Left hindlimb (tissue), 1 donor: ENCODE data around the gene ADAMTS4.
"Not testable (repeated sequence)": the region's sequence is repeated elsewhere in the genome, so short reads cannot be mapped to it uniquely, and the experiment has no call there.

Experiments used
- DNase-seq: peaks from one replicate; pipeline ENCODE4 v3.0.0-alpha.2; 2018

The ADAMTS4 gene, protein sequence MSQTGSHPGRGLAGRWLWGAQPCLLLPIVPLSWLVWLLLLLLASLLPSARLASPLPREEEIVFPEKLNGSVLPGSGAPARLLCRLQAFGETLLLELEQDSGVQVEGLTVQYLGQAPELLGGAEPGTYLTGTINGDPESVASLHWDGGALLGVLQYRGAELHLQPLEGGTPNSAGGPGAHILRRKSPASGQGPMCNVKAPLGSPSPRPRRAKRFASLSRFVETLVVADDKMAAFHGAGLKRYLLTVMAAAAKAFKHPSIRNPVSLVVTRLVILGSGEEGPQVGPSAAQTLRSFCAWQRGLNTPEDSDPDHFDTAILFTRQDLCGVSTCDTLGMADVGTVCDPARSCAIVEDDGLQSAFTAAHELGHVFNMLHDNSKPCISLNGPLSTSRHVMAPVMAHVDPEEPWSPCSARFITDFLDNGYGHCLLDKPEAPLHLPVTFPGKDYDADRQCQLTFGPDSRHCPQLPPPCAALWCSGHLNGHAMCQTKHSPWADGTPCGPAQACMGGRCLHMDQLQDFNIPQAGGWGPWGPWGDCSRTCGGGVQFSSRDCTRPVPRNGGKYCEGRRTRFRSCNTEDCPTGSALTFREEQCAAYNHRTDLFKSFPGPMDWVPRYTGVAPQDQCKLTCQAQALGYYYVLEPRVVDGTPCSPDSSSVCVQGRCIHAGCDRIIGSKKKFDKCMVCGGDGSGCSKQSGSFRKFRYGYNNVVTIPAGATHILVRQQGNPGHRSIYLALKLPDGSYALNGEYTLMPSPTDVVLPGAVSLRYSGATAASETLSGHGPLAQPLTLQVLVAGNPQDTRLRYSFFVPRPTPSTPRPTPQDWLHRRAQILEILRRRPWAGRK

DNA sequence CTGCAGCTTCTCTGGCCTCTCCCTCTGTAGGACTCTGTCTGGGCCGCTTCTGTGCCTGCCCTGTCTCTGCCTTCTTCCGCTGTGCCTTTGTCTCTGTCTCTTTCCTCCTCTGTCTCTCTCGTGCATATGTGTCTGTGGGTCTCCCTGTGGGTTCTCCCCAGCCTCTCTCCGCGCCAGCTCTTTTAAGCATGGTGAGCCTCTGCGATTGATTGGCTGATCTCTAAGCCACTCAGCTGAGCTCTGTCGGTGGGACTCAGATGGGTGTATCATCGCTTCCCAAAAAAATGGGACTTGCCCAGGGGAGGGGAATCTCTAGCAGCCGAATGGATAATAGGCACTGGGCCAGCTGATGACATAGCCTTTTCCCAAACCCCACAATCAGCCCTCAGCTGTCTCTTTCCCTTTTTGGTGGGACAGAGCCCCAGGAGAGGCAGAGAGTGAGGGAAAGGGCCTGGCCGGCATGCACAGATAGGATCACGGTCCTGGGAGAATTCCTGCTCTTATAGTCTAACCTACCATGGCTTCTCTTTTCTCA lies at the start of gene ADAMTS4:
Gene ADAMTS4, minus strand, starts transcription at position 158 of the 535 bp plus-strand sequence. CDS start 427 bp downstream, outside the sequence.
- peak; percentile 87 for DNase-seq

DNA sequence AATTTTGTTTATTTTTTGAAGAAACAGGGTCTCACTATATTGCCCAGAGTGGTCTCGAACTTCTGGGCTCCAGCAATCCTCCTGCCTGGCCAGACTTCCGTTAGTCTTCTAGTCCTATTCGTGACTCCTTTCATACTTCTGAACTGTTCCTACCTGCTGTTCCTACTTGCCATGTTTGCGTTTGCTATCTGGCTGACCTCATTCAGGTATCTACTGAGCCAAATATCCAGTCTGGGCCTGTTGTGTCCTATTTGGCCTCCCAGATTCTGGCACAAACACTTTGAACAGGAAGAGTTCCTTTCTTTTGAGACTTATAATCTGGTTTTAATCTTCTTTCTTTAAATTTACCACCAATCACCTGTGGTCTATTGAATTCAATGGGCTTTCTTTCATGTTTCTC lies 46.0 kb upstream of the ADAMTS4 start:
- no peak for DNase-seq

DNA sequence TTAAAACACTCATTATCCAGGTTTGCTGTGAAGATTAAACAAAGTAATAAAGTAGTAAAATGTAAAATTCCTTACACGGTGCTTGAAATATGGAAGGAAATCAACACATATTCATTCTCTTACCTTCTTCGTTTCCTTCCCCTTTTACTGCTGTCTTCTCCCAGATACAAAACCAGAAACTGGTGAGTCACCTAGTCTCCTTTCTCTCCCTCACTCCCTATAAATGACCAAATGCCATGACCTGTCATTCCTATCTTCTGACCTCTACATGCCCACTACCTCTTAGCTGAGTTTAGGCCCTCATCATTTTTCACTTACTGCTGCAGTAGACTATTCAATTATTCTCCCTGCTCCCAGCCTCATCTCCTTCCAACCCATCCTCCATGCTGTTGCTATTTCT lies 43.5 kb upstream of the ADAMTS4 start:
- no peak for DNase-seq

DNA sequence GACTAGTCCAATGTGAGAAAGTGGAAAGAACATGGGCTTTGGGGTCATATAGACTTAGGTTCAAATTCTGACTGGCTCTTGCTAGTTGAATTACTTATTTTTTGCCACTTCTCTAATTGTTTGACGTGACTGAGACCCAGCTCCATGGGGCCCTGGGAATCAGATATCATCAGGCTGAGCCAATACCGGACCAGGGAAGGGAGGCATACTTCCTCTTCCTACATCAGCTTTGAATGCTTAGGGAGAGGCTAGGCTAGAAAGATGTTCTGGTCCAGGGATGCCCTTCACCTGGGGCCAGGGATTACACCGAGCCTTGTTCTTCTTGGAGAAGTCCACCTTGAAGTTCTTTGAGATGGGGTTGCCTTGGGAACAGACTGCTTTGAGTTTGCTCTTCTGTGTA lies 42.8 kb upstream of the ADAMTS4 start:
- no peak for DNase-seq

DNA sequence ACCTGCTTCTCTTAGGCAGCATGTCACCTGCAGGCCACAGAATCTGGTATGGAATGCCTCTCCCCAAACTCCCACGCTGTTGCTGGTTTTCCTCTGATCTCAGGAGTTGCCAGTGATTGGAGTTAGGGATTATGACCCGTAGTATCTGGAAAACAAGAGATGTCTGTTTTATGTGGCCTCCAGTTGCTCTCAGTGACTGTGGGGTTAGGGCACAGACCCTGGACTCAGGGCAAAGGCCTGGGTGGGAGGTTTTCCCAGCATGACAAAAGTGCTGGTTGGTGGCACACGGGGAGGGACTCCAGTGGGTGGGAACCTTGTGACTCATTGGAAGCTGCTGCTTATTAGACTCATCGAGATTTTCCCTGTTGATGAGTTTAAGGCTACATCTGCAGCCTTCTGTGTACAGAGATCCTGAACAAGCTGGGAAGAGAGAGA lies 39.2 kb upstream of the ADAMTS4 start, which contains the start of gene NR1I3:
Gene NR1I3, minus strand, starts transcription at position 165 of the 435 bp plus-strand sequence. CDS start 1,638 bp downstream, outside the sequence.
- no peak for DNase-seq

DNA sequence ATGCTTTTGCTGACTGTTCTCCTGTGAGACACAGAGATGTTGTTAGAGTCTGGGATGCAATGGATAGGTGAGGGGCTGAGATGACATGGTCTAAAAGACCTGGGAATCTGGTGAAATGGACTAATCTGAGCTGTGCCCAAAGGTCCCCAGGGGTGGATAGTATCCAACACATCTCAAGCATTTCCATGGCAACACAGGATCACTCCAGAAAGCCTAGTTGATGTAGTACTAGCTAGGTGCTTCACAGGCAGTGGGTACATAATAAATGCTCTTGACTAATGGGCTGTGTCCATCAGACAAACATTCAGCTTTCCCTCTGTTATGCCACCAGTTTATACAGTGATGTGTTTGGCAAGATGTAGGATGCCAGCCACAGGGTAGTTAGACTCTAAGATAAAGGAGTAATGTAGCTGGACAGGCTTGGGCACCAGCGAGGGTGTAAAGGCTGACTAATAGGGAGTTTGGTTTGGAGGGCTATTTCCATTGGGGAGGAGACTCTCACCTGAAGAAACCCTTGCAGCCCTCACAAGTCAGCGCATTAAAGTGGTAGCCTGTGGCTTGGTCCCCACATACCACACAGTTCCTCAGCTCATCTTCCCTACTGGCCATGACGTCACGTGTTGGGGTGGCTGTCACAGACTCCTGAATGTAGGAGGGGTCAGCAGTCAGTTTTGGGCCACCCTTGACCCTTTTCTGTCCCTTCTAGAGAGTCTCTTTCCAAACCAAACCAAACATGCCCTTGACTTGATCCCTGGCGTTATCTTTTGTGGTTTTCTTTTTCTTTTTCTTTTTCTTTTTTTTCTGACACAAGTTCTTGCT lies 37.3 kb upstream of the ADAMTS4 start:
- no peak for DNase-seq

DNA sequence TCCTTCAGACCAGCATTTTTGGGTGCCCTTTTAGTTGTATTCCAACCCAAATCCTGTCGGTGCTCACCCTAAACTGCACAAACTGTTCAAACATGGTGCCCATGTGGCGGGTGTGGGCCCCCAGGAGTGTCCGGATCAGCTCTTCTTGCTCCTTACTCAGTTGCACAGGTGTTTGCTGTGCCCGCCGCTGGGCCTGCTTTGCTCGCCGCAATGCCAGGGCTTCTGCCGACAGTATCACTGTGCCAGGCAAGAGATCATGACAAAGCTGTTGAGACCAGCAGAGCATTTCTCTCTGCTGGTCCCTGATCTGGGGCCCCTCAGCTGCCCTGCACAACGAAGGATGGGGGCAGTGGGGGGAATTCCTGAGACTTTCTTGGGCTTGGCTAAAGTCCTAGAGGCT lies 34.2 kb upstream of the ADAMTS4 start:
- no peak for DNase-seq

DNA sequence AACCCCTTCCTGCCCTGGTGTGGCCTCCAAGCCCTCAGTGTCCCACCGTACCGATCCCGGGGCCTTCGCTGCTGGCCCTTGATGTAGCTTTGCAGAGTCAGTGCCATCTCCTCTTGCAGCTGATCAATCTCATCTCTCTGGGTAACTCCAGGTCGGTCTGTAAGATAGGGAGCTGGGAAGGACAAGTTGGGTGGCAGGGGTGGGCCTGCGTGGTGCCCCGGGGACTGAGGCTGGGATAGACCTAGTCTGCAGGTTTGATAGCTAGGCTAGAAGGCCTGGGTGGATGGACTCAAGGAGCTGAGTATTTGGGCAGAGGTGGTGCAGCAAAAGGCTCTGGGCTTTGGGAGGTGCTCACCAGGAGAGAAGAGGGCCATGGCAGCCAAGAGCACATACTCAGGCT lies 31.9 kb upstream of the ADAMTS4 start:
- no peak for DNase-seq

DNA sequence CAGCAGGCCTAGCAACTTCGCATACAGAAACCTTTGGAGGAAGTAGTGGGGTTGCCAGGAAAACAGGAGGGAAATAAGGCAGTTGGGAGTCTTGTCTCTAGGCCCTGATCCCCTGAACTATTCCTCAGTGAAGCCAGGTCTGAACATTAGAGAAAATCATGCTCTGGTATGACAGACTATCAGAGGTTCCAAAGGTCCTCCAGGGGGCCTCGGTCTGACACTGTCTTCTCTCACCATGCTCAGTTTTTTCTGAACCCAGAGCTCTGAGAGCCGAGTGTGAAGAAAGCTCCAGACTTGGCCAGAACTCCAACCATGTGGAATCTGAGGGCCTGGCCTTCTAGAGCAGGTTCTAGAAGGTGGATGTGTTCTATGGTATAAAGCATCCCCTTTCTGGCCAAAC lies 31.0 kb upstream of the ADAMTS4 start:
- no peak for DNase-seq

DNA sequence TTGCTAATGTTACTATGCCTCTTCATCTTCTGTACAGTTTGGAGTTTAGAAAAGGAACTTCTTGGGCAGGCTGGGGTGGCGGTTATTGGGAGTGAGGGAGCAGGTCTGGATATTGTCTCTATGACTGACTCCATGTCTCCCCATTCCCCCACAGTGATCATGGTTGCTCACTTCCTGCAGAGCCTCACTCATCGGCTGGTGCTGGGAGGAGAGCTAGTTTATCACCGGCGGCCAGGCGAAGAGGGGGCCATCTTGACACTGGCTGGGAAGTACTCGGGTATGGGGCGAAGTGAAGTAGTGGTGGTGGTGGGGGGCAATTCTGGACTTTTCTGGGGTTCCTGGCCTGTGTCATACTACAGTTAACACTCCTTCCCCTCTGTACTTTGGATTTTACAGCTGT lies 29.2 kb upstream of the ADAMTS4 start:
- DNase-seq = no peak

DNA sequence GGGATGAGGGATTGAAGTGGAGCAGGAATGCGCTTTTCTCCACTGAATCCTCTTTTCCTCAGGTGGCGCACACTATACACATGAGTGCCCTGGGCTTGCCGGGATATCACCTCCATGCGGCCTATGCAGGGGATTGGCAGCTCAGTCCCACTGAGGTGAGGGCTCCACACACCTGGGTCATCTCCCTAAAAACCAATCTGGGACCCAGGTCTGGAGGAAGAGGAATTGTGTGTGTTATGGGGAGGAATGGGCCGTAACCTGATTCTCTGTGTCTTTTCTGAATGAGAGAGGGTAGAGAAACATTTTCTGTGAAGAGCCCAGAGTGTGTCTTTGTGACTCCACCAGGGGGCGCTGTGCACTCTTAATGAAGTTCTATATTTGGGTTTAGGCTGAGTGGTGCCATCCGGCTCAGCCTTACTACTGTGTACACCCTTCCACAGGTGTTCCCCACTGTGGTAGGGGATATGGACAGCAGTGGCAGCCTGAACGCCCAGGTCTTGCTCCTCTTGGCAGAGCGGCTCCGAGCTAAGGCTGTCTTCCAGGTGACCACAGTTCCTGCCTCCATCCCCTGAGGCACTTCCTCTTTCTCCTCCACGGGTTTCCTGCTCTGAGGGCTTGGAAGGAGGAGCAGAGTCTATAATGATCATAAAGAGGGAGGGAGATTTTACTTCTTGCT lies 28.5 kb upstream of the ADAMTS4 start:
- peak; percentile 77 for DNase-seq

DNA sequence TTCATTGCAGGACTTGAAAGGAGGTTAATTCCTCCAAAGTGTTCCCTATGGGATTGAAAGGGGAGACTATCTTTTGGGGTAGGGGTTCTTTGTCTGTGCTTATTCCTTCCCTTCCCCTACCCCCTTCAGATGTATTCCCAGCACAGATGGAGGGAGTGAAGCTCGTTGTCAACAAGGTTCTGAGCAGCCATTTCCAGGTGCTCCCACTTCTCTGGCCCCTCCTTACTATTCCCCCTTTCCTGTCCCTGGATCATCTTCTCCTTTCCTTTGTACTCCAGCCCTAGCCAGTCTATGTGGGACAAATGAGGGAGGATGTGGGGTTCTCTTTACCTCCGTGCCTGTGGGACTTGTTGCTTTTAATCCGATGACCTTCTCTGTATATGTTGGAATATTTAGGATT lies 27.9 kb upstream of the ADAMTS4 start:
- DNase-seq = no peak

DNA sequence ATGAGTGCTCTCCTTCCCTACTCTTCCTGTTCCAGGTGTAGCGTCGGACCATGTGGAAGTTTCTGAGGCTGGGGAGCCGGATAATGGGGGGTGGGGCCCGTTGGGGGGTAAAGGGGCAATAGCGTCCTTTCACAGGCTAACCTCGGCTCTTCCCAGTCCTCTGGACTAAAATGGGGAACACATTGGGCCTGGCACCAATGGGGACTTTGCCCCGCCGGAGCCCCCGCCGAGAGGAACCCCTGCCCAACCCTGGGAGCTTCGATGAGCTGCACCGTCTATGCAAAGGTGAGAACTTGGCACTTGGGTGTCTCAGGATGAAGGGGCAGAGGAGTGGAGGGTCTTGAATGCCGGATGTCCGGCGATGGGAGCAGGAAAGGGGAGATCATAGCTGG lies 27.5 kb upstream of the ADAMTS4 start:
- no peak for DNase-seq

DNA sequence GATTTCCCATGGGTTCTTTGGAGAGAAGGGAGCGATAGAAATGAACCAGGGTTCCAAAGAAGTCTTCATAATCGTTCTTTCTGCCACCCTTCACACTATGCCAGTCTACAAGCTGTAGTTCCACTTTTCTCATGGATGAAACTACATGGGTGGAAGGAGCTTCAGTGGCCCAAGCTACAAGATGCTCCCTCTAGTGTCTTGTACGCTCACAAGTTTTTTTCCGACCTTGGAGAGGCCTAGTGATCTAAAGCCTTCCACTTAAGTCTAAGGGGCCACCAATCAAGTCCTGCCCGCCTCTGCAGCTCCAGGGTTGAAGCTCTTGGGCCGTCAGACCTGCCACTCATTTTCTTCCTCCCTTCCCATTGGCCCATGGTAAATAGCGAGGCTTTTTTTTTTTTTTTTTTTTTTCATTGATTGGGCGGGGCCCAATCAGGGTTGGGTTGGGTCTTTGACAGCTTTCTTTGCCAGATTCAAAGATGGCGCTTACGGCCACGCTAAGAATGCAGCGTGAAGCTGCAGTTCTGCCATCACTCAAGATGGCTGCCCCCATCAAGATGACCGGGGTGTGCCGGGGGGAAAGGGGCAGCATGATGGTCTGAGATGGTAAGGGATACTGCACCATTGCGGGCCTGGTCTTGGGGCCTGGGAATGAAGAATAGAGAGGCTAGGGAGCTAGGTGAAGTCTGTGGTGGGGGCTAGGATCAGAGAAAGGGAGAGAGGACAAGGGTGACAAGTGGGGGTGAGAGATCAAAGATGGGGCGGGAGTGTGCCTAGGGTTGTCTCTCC lies 26.9 kb upstream of the ADAMTS4 start, which contains the start of gene TOMM40L:
Gene TOMM40L, plus strand, starts transcription at position 527 of the 786 bp plus-strand sequence. CDS start 430 bp downstream, outside the sequence.
- peak; percentile 91 for DNase-seq

DNA sequence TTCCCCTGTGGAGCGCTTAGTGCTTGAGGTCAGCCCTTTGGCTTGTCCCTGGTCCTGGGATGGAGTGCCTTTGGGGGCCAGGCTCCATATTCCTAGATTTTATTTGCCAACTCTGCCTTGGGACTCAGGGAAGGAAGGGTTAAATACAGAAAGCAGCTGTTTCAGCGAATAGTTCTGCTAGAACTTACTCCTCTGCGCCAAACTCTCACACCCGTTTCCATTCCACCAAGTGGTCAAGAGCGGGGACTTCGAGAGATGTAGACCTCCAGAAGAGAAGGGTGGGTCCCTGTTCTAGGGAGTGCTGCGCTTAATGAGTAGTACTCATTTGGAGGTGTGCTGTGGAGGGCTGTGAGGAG lies 26.3 kb upstream of the ADAMTS4 start:
- no peak for DNase-seq

DNA sequence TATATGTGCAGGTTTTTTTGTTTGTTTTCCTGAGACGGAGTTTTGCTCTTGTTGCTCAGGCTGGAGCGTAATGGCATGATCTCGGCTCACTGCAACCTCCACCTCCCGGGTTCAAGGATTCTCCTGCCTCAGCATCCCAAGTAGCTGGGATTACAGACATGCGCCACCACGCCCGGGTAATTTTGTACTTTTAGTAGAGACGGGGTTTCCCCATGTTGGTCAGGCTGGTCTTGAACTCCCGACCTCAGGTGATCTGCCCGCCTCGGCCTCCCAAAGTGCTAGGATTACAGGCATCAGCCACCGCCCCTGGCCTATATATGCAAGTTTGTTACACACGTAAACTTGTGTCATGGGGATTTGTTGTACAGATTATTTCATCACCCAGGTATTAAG lies 25.8 kb upstream of the ADAMTS4 start:
- not testable (repeated sequence) for DNase-seq

DNA sequence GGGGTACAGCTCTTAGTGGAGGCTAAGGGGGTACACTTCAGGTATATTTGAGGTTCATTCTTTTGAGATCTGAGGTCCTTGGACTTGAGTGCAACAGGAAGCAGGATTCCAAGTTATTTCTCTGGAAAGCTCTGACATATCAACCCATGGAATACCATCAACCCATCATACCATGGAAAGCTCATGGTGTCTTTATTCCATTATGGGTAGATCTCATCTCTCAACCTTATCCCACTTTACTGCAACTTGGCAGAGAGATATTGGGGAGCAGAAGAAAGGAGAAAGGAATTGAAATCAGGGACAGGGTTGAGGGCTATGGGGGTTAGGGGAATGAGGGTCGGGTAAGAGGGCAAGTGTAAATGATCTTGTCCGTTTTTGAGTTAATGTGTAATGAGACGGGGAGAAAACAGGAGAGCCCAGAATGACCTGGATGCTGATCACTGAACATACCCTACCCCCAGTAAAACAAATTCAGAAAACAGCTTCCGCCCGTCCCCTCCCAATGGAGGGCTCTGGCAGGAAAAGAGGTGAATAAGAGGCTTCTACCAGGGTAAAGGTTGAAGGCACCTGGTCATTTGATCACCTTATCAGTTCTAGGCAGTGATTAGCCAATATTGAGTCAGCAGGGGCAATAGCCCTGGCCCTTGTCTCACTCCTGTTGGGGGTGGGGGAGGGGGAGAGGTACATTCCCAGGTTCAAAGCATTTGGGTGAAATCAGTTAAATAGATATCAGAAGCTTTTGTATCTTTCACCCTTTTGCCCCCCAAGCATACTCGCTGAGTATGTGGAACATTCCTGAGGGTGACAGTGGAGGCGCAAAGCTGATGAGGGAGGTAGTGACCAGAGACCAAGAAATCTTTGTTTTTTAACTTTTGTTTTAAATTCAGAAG lies 25.2 kb upstream of the ADAMTS4 start:
- no peak for DNase-seq

DNA sequence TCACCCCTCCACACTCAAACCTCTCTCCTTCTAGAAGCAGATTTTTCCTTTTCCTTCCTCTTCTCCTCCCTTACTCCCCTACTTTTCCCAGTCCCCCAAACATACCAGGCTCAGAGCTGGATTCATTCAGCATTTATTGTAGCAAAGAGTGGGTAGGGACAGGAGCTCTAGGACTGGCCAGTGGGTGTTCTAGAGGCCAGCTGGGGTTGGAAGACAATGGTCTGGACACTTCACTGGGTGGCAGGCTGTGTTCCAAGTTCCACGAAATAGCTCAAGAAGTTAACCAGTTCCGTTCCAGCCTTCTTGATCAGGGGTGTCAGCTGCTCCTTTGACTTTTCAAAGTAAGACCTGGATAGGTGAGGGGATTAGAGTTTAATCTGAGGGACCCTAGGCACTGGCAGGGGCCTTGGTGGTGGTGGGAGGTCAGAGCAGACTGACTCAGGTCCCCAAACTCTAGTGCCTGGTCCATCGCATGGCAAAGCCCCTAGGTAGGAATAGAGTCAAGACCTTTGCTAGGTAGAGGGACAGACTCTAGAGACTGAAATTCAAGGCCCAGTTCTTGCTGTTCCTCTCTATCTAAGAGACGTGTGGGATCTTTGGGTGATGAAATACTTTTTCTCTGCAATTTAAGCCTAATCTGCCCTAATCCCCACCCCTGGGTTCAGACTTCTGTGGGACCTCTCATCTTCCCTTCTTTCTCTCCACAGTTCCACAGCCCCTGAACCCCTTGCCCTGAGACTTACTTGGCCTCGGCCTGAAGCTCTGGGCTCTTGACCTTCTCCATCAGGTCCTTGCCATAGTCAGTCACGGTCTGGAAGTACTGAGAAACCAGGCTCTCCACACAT lies 23.5 kb upstream of the ADAMTS4 start:
- DNase-seq = no peak

DNA sequence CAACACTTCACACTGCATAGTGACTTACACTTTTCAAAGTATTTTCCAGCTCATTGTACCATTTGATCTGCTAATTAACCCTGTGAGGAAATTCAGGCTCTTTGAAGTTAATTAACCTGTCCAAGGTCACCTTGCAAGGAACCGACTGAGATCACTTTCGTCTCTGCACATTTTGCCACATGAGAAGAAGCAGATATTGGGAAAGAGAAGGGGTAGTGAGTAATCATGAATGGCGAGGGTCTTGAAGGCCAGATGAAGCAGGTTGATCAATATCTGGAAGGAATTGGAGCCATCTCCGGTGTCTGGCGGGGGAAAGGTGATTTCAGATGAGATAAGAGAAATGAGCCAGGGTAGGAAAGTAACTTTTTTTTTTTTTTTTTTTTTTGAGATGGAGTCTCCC lies 21.1 kb upstream of the ADAMTS4 start:
- no peak for DNase-seq
